ENCODE measurements around the gene MYO10. TPM values are rescaled to one million over a fixed set of nuclear protein-coding genes. Genes with fewer than 3 reads are reported as not detected.
"Not testable (repeated sequence)": the region's sequence is repeated elsewhere in the genome, so short reads cannot be mapped to it uniquely, and the experiment has no call there.

The MYO10 gene
- total RNA-seq, 1 experiment from 2014 or later, result 30.2 TPM

DNA sequence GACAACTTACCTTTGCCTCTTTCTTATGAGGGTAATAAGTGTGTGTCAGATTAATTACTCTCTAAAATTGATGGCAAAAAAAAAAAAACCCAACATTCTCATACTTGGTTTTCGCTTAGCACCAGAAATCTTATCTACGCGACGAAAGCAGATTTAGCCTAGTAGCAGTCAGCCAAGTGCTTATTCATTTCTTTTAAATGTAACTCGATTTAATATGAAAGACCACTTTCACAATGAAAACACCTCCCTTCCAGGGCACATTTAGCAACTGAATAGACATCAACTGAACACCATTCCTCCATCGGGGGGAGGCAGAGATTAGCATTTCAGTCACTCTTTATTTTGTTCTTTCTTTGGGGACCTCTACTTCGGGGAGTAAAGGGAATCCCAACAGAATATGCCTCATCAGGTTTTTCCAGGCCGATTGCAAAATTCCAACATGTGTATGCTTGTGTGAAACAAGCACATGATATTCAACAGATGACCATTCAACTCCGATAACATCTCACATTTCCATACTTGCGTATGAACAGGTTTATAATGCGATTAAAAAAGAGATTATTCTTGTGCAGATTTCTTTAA, 195.2 kb downstream of the MYO10 start:
- DNase-seq (ENCODE audit: low read depth), result no peak

DNA sequence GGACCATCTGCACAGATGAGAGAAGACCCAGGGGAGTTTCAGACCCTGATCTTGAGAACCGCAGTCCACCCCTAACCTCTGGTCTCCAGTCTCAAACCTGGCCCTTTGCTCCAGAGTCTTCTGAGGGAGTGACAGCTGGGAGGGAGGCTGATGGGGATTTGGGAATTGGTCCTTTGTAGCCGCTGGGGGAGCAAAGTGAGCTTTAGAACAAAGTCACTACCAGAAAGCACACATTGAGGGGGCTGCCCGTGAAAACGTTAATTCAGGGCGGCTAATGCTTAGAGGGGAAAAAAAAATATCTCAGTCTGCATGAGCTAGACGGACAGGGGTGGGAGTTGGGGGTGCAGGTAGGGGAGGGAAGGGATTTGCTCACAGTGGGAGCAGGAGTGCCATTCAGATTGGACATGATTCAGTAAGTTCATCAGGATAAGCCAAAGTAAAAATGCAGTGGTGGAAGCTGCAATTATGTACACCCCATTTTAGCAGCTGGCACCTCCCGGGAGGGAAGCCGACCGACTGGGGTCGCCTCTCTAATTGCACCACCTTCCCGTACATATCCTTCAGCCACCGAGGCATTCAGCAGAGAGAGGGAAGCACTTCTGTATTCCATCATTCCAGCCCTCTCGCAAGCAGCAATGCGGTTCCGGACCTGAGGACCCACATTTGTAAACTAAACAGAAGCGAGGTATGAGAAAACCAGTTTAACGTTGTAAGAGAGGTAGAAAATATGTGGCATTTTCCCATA, 195.8 kb downstream of the MYO10 start:
- DNase-seq (ENCODE audit: low read depth), result no peak

- DNase-seq (ENCODE audit: low read depth), result not testable (repeated sequence)
Observed at GRCh38 chr5:16738393-16738792, 197.7 kb downstream of the MYO10 start.

DNA sequence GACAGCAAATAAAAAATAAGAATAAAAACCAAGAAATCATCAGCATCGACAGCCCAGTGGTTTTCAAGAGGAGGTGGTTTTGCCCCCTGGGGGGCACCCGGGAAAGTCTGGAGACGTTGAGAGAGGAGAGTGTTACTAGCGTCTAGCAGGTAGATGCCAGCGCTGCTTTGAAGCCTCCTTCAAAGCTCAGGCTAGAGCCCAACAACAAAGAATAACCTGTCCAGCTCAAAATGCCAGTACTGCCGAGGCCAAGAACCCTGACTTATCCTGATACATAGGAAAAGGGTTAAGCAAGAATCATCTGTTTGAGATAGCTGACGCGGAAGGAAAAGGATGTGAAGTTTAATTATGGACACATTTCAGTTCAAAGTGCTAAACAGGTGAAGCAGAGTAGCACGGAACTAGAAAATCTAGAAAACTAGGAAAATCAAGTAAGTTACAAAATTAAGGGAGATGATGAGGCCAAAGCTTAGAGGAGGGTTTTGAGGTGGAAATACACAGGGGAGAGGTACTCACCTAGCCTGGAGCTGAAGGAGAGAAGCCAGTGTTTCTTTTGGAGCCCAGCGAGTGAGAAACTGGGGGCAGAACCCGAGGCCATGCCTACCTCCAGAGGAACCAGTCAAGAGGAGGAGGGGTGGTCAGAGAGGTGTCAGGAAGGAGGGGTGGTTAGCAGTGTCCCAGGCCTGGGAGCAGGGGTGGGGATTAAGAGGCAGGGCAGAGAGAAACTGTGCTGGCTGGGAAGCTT, 198.3 kb downstream of the MYO10 start:
- DNase-seq (ENCODE audit: low read depth), result no peak

- no peak for DNase-seq (ENCODE audit: low read depth)
Observed at GRCh38 chr5:16737209-16737608, 198.9 kb downstream of the MYO10 start.

GRCh38 chr5:16736158-16736995, 199.7 kb downstream of the MYO10 start:
- peak; percentile 65 for DNase-seq (ENCODE audit: low read depth)

- no peak for DNase-seq (ENCODE audit: low read depth)
Observed at GRCh38 chr5:16735101-16736060, 200.7 kb downstream of the MYO10 start.

- no peak for DNase-seq (ENCODE audit: low read depth)
Observed at GRCh38 chr5:16733331-16734006, 202.6 kb downstream of the MYO10 start.

- DNase-seq (ENCODE audit: low read depth), result no peak
Observed at GRCh38 chr5:16732356-16732755, 203.7 kb downstream of the MYO10 start.

DNA sequence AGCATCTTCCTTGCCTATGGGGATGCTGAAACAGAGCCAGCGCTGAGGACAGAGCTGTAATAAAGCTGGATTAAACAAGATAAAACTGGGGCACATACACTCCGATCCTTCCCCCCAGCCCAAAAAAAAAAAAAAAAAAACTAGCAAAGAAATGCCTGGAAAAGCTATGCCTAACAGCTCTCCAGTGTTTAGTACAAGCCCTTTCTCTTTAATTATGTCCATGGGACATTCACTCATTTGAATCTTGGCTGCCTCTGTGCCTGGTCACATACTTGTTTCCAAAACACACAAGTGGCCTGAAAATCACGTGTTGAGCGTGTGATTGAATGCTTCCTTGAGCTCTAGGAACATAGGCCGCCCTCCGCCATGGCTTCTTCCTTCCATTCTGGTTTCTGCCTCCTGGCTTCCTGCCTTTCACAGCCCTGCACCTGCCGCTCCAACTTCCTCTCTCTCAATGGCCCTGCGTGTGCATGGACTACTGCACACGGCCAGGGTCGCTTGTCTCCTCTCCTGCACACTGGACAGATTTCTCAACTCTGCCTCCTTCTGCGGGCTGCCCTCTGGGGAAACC, 208.2 kb downstream of the MYO10 start:
- no peak for DNase-seq (ENCODE audit: low read depth)

- peak; percentile 60 for DNase-seq (ENCODE audit: low read depth)
Observed at GRCh38 chr5:16726538-16726946, 209.5 kb downstream of the MYO10 start.

- no peak for DNase-seq (ENCODE audit: low read depth)
Observed at GRCh38 chr5:16725575-16725974, 210.5 kb downstream of the MYO10 start.

DNA sequence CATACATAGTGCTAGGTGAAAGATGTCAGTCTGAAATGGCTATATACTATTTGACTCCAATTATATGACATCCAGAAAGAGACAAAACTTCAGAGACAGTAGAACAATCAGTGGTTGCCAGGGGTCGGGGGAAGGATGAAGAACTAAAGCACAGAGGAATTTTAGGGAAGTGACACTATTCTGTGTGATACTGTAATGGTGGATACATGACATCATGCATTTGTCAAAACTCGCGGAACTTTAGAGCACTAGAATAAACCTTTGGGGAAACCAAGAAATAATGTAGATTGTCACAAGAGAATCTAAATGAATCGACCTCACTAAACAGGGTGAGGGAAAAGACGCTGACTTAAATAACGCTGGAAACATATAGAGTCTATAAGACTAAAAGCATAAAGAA, 212.3 kb downstream of the MYO10 start:
- no peak for DNase-seq (ENCODE audit: low read depth)

DNA sequence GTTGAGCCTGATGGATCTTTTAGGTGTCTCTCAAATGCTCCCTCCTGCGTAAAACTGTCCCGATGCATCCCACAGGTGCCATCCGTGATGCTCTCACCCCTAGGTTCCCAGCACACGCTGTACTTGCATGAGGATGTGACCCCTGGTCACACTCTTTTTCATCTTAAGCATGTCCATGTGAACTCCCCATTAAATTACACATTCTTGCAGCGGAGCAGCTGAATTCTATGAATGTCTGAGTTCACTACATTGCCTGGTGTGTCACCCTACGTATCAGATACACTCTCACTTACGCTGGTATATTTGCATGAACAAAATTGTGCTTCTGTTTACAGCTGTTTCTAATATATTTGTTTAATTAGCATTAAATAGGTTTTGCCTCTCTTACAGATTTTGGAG, 214.0 kb downstream of the MYO10 start:
- no peak for DNase-seq (ENCODE audit: low read depth)

DNA sequence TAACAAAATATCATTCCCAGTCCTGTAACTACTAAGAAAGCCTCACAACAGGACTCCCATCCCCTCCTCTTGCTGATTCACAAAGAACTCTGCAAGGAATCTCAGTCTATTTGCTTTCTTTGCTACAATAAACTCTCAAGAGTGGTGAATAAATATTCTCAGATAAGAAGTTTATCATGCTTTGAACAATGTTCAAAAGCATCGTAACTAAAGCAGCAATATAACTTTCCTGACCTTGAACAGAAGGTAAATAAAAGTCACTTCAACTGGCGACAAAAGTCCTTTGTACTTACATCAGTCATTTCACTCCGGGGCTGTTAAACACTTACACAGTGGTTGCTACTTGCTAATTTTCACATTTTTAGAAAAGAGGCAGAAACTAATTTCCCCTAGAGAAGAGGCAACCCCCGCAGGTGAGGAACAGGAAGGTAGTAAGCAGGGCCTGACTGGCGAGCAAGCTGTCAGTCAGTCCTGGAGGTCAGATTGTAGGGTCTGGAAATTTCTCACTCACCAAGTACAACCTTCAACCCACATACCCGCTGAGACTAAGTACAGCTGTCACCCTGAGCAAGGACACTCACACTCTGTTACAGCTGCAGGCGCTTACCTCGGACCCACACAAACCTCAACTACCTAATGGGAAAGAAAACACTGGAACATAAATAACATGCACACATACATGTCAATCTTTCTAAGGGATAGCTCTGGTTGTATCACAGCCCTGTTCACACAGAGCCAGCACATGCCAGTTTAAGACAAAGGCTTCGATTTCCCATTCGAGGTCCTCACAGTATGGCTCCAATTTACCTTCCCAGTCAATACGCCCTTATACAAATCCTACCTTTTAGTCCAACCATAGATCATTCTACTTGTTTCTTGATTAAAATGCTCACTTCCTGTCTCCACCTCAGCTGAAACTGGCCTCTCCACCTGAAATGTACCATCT, 214.7 kb downstream of the MYO10 start:
- DNase-seq (ENCODE audit: low read depth), result no peak

GRCh38 chr5:16718036-16718435, 218.1 kb downstream of the MYO10 start:
- not testable (repeated sequence) for DNase-seq (ENCODE audit: low read depth)

DNA sequence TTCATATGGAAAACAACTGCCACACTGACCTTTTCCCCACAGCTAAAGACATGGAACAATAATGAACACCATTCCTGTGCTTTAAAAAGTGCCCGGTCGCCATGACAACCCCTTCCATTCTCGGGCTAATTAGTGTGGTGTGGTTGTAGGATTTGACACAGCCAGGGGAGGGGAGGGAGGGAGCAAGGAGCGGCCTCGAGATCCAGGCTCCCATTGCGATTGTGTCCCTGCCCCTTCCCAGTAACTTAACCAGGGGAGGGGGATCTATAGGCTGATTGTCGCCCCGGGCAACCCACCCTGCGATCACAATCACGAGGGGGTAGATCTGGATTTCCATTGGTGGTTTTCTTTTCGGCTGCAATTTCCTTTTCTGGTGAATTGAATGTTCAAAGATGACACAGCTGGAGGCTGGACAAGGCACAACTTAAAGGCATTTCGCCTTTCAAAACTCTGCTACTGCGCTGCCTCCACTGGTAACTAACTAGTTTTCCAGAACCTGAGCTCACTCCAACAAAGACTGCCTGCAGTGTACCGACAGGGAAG, 222.6 kb downstream of the MYO10 start:
- peak; percentile 62 for DNase-seq (ENCODE audit: low read depth)

DNA sequence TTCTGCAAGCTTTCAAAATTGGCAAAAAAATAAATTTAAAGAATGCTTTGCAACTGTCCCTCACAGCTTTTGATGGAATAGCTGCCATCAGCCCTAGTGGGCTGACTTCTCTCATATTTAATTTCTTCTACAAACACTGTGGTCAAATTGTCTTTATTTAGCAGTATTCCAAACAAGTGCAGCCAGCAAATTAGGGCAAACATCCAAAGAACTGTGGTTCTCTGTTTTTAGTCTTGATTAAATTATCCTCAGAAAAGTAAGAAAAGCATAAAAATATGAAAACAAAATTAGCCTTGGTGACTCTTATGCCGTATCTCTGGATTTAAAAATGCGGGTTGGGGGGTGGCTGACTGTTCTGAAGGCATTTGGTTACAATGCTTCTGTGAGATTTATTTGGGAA, 223.5 kb downstream of the MYO10 start:
- peak; percentile 9 for DNase-seq (ENCODE audit: low read depth)
